HG03095 (cell line): ENCODE measurements around the gene ARHGAP26.

Experiments used
- ATAC-seq: cut with Tn5 transposase; IDR thresholded peaks from one replicate; pipeline ENCODE4 v1.9.1; 2021; ENCODE audit warnings: moderate library complexity; ENCODE audit not compliant: unreplicated experiment

ARHGAP26 gene

GRCh38 chr5:143208781-143209510, 438.8 kb downstream of the ARHGAP26 start:
- ATAC-seq: no peak

DNA sequence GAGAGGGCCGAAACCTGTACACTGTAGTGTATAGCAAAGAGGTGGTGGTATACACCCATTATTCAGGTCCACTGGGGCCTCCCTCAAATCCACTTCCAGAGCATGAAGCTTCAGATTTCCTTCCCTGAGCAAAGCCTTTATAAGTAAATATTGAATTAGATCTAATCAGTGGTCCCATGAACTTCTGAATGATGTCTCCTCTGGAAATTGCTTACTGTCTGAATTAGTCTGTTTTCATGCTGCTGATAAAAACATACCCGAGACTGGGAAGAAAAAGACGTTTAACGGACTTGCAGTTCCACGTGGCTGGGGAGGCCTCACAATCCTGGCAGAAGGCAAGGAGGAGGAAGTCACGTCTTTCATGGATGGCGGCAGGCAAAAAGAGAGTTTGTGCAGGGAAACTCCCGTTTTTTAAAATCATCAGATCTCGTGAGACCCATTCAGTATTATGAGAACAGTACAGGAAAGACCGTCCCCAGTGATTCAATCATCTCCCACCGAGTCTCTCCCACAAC, 439.8 kb downstream of the ARHGAP26 start:
- ATAC-seq: no peak

- ATAC-seq: no peak
These were observed 440.4 kb downstream of the ARHGAP26 start for GRCh38 chr5:143210576-143210975.

DNA sequence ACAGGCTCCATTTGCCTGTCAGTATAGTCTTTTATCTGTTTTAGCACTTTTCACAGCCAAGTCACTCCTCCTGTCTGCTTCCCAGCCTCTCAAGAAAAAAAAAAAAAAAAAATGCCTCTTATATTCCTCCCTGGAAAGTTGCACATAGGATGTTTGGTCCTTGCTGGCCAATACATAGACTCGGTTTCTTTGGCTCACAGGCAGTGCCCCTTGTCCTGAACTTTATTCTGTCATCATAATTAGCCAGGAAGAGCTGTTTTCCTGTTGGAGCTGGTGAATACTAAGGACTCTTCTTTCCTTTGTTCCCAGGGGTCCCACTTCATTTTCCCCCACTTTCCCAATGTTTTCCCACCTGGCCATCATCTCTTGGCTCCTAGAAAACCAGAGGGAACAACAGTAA, 442.1 kb downstream of the ARHGAP26 start:
- no peak for ATAC-seq

DNA sequence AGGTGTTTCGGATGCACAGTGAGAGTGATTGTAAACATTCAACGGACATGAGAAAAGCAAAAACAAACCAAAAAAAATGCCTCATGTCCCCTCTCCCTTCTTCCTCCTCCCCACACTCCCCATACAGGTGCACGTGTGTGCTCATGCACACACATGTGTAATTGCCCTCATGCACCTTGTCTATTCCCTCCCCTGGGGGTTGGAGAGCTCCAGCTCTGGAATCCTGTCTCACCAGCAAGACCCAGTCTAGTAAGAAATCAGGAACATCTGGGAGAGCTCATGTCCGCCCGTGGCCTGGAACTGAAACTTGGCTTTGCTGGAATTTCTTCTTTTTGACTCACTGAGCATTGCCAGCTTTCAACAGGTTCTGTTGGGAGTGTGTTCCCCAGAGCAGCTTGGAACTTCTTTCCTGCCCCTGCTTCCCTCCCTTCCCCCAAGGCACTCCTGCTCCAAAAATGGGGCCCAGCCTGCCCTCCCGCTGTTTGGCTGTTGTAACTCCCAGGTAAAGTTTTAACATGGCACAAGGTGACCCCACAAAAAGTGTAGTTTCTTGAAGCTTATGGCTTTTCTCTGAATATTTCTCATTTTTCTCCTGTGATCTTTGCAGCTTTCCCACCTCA, 443.2 kb downstream of the ARHGAP26 start:
- ATAC-seq: no peak

DNA sequence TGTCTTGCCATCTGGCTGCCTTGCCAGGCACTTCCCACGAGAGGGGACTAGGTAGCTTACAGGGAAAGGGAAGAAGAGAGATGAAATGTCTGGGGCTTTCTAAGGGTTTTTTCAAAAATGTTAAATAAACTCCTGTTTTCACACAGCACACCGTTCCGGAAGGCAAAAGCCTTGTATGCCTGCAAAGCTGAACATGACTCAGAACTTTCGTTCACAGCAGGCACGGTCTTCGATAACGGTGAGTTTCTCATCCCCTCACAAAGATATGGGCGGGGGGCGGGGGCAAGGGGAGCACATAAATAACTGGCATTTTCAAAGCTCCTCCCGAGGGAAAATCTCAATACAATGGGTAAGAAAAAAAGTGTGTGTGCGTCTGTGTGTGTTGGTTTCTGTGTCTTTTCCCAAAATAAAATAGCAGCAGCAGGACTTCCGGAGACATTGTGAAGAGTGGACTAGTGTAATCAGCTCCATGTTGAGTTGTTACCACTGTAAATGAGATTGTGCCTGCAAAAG, 443.7 kb downstream of the ARHGAP26 start:
- peak; percentile 55 for ATAC-seq

GRCh38 chr5:143214458-143214857, 444.3 kb downstream of the ARHGAP26 start:
- no peak for ATAC-seq

DNA sequence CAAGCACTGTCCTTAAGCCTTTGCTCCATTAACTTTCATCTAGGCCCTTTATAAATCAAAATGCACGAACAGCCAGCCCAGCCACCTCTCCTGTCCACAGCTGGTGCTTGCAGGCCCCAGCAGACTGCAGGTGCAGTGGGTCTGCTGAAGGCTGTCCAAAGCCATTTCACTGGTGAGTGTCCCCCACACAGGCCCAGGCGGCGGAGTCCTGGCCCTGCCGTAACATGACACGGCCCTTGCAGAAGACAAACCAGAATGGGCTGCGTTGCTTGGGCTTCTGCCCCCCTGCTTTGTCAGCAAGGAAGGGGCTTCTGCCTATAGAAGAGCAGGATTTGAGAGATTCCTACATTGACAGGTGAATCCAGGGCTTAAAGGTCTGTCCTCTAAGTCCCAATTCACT, 444.7 kb downstream of the ARHGAP26 start:
- ATAC-seq: no peak

- ATAC-seq: no peak
These were observed 445.5 kb downstream of the ARHGAP26 start for GRCh38 chr5:143215690-143216089.

DNA sequence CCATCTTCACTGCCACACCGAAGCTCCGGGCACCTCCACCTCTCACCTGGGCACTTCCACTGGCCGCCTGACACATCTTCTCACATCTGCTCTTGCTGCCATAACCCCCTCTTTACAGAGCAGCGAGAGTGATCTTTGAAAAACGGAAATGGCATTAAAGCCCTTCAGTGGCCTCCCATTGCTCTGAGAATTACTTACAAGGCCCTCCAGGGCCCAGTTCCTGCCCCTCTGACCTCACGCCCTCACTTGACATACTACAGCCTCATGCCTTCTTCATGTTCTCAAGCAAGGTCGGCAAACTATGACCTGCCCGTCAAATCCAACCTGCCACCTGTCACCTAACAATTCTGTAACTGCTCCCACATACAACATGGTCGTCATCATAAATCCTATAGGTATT, 446.0 kb downstream of the ARHGAP26 start:
- no peak for ATAC-seq

DNA sequence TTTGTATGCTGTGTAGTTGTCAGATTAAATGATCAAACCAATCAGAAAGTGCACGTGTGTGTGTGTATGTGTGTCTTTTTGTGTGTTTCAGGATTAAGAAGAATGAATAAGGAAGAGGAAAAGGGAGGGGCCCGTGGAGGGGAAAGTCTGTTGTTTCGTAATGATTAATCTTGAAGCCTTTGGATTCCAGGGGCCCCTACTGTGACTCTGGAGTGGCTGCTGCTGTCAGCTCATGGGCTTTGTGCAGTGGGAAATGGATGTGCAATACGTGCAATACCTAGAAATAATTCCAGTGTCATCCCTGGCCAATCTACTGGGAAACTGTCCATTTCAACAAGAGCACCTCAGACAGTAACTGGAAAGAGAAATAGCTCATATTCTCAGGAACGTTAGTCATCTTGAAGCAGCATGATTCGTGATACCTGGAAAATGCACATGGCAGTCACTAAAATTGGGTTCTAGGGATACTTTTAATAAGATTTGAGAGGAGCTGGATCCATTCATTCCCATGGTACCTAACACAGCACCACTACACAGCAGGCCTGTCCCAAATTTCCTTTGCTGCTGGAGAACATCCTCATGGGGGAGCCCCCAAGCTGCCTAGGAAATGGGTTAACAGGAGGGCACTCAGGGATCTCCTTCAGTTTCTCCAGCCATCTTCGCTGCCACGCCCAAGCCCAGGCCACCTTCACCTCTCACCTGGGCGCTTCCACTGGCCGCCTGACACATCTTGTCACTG, 447.1 kb downstream of the ARHGAP26 start:
- ATAC-seq: no peak

DNA sequence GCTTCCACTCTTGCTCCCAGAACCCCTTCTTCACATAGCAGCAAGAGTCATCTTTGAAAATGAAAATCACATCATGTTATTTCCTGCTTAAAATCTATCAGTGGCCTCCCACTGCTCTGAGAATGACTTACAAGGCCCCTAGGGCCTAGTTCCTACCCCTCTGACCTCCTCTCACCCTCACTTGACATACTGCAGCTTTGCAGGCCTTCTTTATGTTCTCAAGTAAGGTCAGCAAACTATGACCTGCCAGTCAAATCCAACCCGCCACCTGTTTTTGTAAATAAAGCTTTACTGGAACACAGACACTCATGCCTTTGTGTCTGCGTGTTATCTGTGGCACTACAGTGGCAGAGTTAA, 447.6 kb downstream of the ARHGAP26 start:
- ATAC-seq: peak; percentile 29

- ATAC-seq: no peak
These were observed 448.5 kb downstream of the ARHGAP26 start for GRCh38 chr5:143218517-143219170.

- ATAC-seq: no peak
These were observed 449.5 kb downstream of the ARHGAP26 start for GRCh38 chr5:143219696-143220095.

GRCh38 chr5:143220748-143221251, 450.6 kb downstream of the ARHGAP26 start:
- no peak for ATAC-seq

- peak; percentile 51 for ATAC-seq
These were observed 452.4 kb downstream of the ARHGAP26 start for GRCh38 chr5:143222287-143223231.

GRCh38 chr5:143224672-143225071, 454.5 kb downstream of the ARHGAP26 start:
- ATAC-seq: no peak

GRCh38 chr5:143225511-143225910, 455.3 kb downstream of the ARHGAP26 start:
- ATAC-seq: no peak

DNA sequence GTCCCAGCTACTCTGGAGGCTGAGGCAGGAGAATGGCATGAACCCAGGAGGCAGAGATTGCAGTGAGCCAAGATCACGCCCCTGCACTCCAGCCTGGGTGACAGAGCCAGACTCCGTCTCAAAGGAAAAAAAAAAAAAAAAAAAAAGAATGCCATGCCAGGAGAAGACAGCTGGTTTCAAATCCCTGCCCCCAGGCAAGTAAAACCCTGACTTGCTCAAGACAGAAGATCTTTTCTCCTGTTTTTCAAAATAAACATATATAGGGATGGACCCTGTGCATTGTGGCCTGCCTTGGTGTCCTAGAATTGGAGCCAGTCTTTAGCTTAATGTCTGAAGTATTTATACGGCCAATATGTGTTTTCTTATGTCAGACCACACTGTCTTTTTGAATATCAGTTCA, 456.2 kb downstream of the ARHGAP26 start:
- no peak for ATAC-seq

- ATAC-seq: no peak
These were observed 456.7 kb downstream of the ARHGAP26 start for GRCh38 chr5:143226872-143227271.
